SK-N-SH treated with all-trans-retinoic acid at 6 μM for 48 hours (cell line): ENCODE measurements around the gene PPT2.

Experiments used
- ARNTL ChIP-seq: fragments of 450-650 bp; formaldehyde crosslinking; IDR thresholded peaks from 2 replicates; pipeline ENCODE4 v1.5.0; 2020; ENCODE audit warnings: low read depth, mild to moderate bottlenecking, moderate library complexity, borderline replicate concordance
- CREB5 ChIP-seq: fragments of 250-450 bp; sonication (Bioruptor Pico); IDR thresholded peaks from 2 replicates; pipeline ENCODE4 v1.5.1; 2020; ENCODE audit warnings: low read depth, mild to moderate bottlenecking, moderate library complexity
- CSRNP3 ChIP-seq: fragments of 250-450 bp; sonication (Bioruptor Pico); IDR thresholded peaks from 2 replicates; pipeline ENCODE4 v1.5.1; 2021; ENCODE audit warnings: mild to moderate bottlenecking, moderate library complexity
- OSR1 ChIP-seq: fragments of 250-450 bp; sonication (Bioruptor Pico); IDR thresholded peaks from 2 replicates; pipeline ENCODE4 v1.8.0; 2022; ENCODE audit warnings: moderate library complexity, mild to moderate bottlenecking, inconsistent platforms

GRCh38 chr6:32189742-32190053, 35.8 kb downstream of the PPT2 start:
- TF ChIP-seq CSRNP3 (CRISPR knock-in tag) (no peak), CREB5 (CRISPR knock-in tag) (no peak), OSR1 (CRISPR knock-in tag) (no peak), ARNTL (CRISPR knock-in tag) (no peak)
